ENCODE data around the gene CHSY3. TPM values are rescaled to one million over a fixed set of nuclear protein-coding genes. Genes with fewer than 3 reads are reported as not detected.
A peak's percentile ranks its signal among the peaks of the same experiment; 100 is the strongest.

The CHSY3 gene
- total RNA-seq, 4 donors from 2014 or later, result 0.84 to 4.3 (median 2.6) TPM

DNA sequence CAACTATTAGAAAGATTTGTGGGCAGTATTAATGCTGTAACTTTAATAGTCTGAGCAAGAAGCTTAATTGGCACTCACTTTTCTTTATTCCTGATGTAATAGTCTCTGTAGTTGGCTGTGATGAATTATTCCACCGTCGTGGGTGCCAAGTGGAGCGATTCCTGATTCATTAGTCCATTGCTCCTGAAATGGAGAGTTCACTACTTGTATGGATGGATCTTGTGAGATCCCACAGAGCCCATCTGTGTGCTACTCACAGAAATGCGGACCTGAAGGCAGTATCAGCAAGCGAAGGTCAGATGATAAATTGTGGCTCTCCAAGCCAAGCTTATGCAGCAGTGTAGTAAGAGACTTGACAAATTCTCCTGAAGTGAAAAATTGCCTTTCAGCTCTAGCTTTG, 212.2 kb downstream of the CHSY3 start:
- TF ChIP-seq POLR2A (IDR thresholded peaks at IDR 0.05), result no peak
- TF ChIP-seq, protein P1, sequence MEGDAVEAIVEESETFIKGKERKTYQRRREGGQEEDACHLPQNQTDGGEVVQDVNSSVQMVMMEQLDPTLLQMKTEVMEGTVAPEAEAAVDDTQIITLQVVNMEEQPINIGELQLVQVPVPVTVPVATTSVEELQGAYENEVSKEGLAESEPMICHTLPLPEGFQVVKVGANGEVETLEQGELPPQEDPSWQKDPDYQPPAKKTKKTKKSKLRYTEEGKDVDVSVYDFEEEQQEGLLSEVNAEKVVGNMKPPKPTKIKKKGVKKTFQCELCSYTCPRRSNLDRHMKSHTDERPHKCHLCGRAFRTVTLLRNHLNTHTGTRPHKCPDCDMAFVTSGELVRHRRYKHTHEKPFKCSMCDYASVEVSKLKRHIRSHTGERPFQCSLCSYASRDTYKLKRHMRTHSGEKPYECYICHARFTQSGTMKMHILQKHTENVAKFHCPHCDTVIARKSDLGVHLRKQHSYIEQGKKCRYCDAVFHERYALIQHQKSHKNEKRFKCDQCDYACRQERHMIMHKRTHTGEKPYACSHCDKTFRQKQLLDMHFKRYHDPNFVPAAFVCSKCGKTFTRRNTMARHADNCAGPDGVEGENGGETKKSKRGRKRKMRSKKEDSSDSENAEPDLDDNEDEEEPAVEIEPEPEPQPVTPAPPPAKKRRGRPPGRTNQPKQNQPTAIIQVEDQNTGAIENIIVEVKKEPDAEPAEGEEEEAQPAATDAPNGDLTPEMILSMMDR (IDR thresholded peaks at IDR 0.05), result no peak
- H3K4me3 ChIP-seq (ENCODE audit: low read depth, poor library complexity, severe bottlenecking), result no peak overlapping the region
- no peak for DNase-seq (ENCODE audit: low spot score in 2 of 2)
- intact Hi-C loops (cut with DNase I; ENCODE audit: low total_unique reads), result no loop called here
- 52 to 54% methylated on average over 5 of the region's 5 CpGs for whole genome bisulfite sequencing, 2 donors

DNA sequence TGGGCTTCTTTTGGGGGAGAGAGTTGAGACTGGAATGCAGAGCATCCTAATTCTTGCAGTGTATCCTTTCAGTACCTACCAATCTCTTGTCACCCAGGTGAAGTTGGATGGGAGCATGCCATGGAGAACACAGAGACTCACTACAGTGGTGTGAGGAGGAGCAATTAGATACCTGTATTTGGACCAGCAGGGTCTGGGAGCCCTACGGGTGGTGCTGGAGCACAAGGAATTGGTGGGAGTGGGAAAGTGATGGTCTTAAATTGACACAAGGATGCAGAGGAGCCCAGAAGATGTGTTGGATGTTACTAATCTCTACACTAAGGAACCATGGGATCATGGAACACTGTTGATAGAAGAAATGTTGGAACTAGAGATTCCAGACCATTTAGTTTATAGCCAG, 212.7 kb downstream of the CHSY3 start:
- WGBS, 2 donors, result 95% methylated on average over 1 of the region's 1 CpG
- no peak overlapping the region for H3K4me3 ChIP-seq (ENCODE audit: low read depth, poor library complexity, severe bottlenecking)
- intact Hi-C loops (cut with DNase I; ENCODE audit: low total_unique reads), result no loop called here
- no peak for TF ChIP-seq POLR2A (IDR thresholded peaks at IDR 0.05)
- TF ChIP-seq, protein P1 (IDR thresholded peaks at IDR 0.05), result no peak
- DNase-seq (ENCODE audit: low spot score in 2 of 2), result no peak

DNA sequence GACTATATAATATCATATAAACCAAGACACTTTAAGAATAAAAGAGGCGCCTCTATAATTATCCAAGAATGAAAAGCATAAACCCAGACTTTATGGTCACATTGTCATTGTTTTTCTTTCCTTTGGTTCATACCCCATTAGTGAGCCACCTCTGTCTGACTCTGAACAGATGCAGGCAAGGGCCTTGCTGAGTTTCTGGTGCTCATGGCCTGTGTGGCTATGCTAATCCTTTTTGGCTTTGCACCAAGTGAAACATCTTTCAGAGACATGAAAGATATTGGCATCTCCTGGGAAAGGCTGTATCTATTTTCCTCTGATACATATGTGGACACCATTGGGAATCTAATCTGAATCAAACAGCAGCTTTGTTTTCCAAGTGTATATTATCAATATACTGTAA, 222.5 kb downstream of the CHSY3 start:
- TF ChIP-seq POLR2A (IDR thresholded peaks at IDR 0.05), result no peak
- TF ChIP-seq, protein P1 (IDR thresholded peaks at IDR 0.05), result no peak
- no peak overlapping the region for H3K4me3 ChIP-seq (ENCODE audit: low read depth, poor library complexity, severe bottlenecking)
- 96% methylated on average over 1 of the region's 1 CpG for WGBS, 2 donors
- intact Hi-C loops (cut with DNase I; ENCODE audit: low total_unique reads), result no loop called here
- no peak for DNase-seq (ENCODE audit: low spot score in 2 of 2)

DNA sequence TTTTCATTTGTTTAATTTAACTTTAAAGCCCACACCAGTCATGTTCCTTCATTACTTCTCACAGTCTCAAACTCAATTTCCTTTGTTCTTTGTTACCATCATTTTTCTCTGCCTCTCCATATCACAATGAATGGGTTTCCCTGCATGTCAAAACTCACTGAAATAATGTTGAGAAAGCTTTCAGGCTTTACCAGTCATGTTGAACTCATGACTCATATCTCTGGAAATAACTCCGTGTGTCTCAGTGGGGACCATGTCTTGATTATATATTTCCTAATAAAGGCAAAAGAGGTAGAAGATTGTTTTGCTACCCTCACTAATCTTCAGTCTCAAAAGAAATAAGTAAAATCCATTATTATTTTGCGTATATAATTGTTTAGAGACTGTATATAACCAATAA, 231.2 kb downstream of the CHSY3 start:
- DNase-seq (ENCODE audit: low spot score in 2 of 2), result no peak
- 56 to 59% methylated on average over 2 of the region's 2 CpGs for WGBS, 2 donors
- intact Hi-C loops (cut with DNase I; ENCODE audit: low total_unique reads), result no loop called here
- H3K4me3 ChIP-seq (ENCODE audit: low read depth, poor library complexity, severe bottlenecking), result no peak overlapping the region
- TF ChIP-seq, protein P1 (IDR thresholded peaks at IDR 0.05), result no peak
- no peak for TF ChIP-seq POLR2A (IDR thresholded peaks at IDR 0.05)

DNA sequence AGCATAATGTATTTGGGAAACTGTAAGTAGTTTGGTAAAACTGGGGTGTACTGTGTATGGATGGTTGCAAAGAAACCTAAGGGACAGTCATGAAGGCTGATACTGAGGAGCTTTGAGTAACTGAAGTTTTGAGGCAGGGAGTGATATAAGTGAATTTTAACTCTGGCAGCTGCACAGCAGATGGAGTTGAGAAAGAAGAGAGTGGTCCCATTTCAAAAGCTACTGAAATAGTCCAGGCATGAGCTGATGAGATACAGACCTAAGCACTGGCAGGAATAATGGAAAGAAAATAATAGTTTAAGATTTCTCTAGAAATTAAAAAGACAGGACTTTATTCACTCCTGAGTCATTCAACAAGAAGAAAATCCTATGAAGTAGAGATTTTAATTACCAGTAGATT, 232.0 kb downstream of the CHSY3 start:
- TF ChIP-seq, protein P1 (IDR thresholded peaks at IDR 0.05), result no peak
- TF ChIP-seq POLR2A (IDR thresholded peaks at IDR 0.05), result no peak
- intact Hi-C loops (cut with DNase I; ENCODE audit: low total_unique reads), result no loop called here
- H3K4me3 ChIP-seq (ENCODE audit: low read depth, poor library complexity, severe bottlenecking), result no peak overlapping the region
- peak in 1 of 2 donors; percentile 29 for DNase-seq (ENCODE audit: low spot score in 2 of 2)

DNA sequence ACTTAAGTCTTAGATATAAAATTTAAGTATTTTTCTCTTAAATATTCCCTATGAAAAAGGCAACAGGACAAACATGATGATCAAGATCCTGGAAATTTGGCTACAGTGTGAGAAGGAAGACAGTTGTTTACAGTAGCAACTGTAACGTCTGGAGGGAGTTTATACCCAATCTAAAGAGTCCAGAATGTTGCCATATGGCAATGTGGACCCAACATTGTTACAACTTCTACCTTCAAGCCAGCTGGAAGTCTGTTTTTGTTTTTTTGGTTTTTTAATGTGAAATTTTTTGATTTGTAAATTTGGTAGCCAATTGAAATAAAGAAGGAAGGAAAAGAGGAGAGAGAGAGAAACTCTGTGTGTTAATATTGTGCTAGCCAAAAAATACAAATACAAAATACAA, 233.4 kb downstream of the CHSY3 start:
- H3K4me3 ChIP-seq (ENCODE audit: low read depth, poor library complexity, severe bottlenecking), result no peak overlapping the region
- TF ChIP-seq POLR2A (IDR thresholded peaks at IDR 0.05), result no peak
- TF ChIP-seq, protein P1 (IDR thresholded peaks at IDR 0.05), result no peak
- no peak for DNase-seq (ENCODE audit: low spot score in 2 of 2)
- WGBS, 2 donors, result 6 to 17% methylated on average over 1 of the region's 1 CpG
- intact Hi-C loops (cut with DNase I; ENCODE audit: low total_unique reads), result no loop called here
